HCT116 (cell line): ENCODE results near the gene RGS9BP. TPM values are rescaled to one million over a fixed set of nuclear protein-coding genes. Genes with fewer than 3 reads are reported as not detected.

Source experiments
- ATAC-seq: fragments of 200-7000 bp; cut with Tn5 transposase; 2 replicates; pipeline ENCODE4 v1.9.1; 2020; ENCODE audit warnings: mild to moderate bottlenecking, moderate library complexity
- BruUV-seq: library from RNA; stranded (reverse); fragments of 400-500 nt; replicated peaks from 2 replicates; lab custom pipeline; 2021; lab: Mats Ljungman, UMichigan
- CTCF ChIA-PET: fragments of 300-600 bp; sonication (Branson Sonifier 250); formaldehyde crosslinking; loops from one replicate; lab custom pipeline; 2021; ENCODE audit warnings: antibody characterized with exemption; lab: Charles Lee
- POLR2A ChIA-PET: fragments of 300-600, 350-600 bp; sonication (Branson Sonifier 250); formaldehyde crosslinking; loops from one replicate; lab custom pipeline; 2021; ENCODE audit warnings: antibody characterized with exemption; lab: Charles Lee
- RAD21 ChIA-PET, 2 experiments: fragments of 300-600 bp; sonication (Branson Sonifier 250); formaldehyde crosslinking; loops; one replicate each; lab custom pipeline; 2023; ENCODE audit warnings: low total read pairs in 2 of 2; ENCODE audit not compliant: uncharacterized antibody in 2 of 2, unreplicated experiment in 2 of 2, low non-redundant PET in 1 of 2; lab: Charles Lee
- DNase-seq: peaks from one replicate; pipeline ENCODE4 v3.0.0-alpha.2; 2010; ENCODE audit warnings: low read depth, low spot score
- H2AFZ ChIP-seq: fragments of 200-600 bp; shearing (Covaris generic), sonication (generic); 2 replicates; pipeline ENCODE4 v1.6.1; 2017; ENCODE audit warnings: low read depth, mixed run types, mixed read lengths, antibody characterized with exemption, low read length; ENCODE audit not compliant: poor library complexity, severe bottlenecking
- H3K27ac ChIP-seq: 2 replicates; pipeline ENCODE4 v1.5.1; 2012; ENCODE audit warnings: low read depth, low read length
- H3K27me3 ChIP-seq: fragments of 200-600 bp; sonication (generic); 2 replicates; pipeline ENCODE4 v1.6.1; 2016; ENCODE audit warnings: mixed run types, low read length, mixed read lengths; ENCODE audit not compliant: insufficient read depth
- H3K36me3 ChIP-seq, 2 experiments: fragments of 200-500 bp in 1 of 2; fragments of 200-600 bp in 1 of 2; sonication (Bioruptor generic) in 1 of 2; sonication (generic) in 1 of 2; 2 replicates each; pipeline versions ENCODE4 v1.5.1 to v1.6.1; 2014 to 2016; ENCODE audit warnings: low read length in 2 of 2, inconsistent platforms in 1 of 2, mixed read lengths in 1 of 2, mixed run types in 1 of 2; ENCODE audit not compliant: insufficient read depth in 2 of 2, control insufficient read depth in 1 of 2
- H3K4me1 ChIP-seq, 2 experiments: fragments of 200-600 bp in 1 of 2; sonication (generic) in 1 of 2; 2 replicates each; pipeline versions ENCODE4 v1.5.1 to v1.6.1; 2012 to 2017; ENCODE audit warnings: low read length in 2 of 2, inconsistent platforms in 1 of 2, mild to moderate bottlenecking in 1 of 2, mixed read lengths in 1 of 2, mixed run types in 1 of 2, moderate library complexity in 1 of 2; ENCODE audit not compliant: insufficient read depth in 2 of 2, control insufficient read depth in 1 of 2
- H3K4me2 ChIP-seq: fragments of 200-600 bp; sonication (generic); 2 replicates; pipeline ENCODE4 v1.6.1; 2017; ENCODE audit warnings: mixed run types, low read length, mixed read lengths
- H3K4me3 ChIP-seq, 2 experiments: fragments of 200-600 bp in 1 of 2; sonication (generic) in 1 of 2; replicated peaks in 1 of 2; 2 replicates each; pipeline ENCODE4 v1.5.1; 2011 to 2016; ENCODE audit warnings: low read length in 2 of 2, control low read depth in 1 of 2, low read depth in 1 of 2, mild to moderate bottlenecking in 1 of 2, mixed read lengths in 1 of 2, mixed run types in 1 of 2
- H3K79me2 ChIP-seq: fragments of 200-600 bp; sonication (generic); 2 replicates; pipeline ENCODE4 v1.6.1; 2017; ENCODE audit warnings: mild to moderate bottlenecking, mixed run types, low read length, moderate library complexity, mixed read lengths; ENCODE audit not compliant: insufficient read depth
- H3K9ac ChIP-seq: fragments of 200-600 bp; sonication (generic); 2 replicates; pipeline ENCODE4 v1.6.1; 2016; ENCODE audit warnings: low read length, mixed read lengths
- H3K9me2 ChIP-seq: fragments of 200-600 bp; sonication (generic), shearing (Covaris generic); 2 replicates; pipeline ENCODE4 v1.6.1; 2017; ENCODE audit warnings: mixed run types, mild to moderate bottlenecking, moderate library complexity; ENCODE audit not compliant: insufficient read depth
- H3K9me3 ChIP-seq, 2 experiments: fragments of 200-500 bp in 1 of 2; fragments of 200-600 bp in 1 of 2; sonication (Bioruptor generic) in 1 of 2; sonication (generic) in 1 of 2; 2 replicates each; pipeline ENCODE4 v1.6.1; 2014 to 2017; ENCODE audit warnings: low read length in 2 of 2, mixed read lengths in 2 of 2, inconsistent platforms in 1 of 2, low read depth in 1 of 2, mild to moderate bottlenecking in 1 of 2, mixed run types in 1 of 2, moderate library complexity in 1 of 2; ENCODE audit not compliant: control insufficient read depth in 1 of 2, insufficient read depth in 1 of 2
- H4K20me1 ChIP-seq: fragments of 200-600 bp; sonication (generic), shearing (Covaris generic); 2 replicates; pipeline ENCODE4 v1.6.1; 2017; ENCODE audit warnings: mixed run types, mild to moderate bottlenecking, moderate library complexity; ENCODE audit not compliant: insufficient read depth
- ATF3 ChIP-seq: IDR thresholded peaks from 2 replicates; pipeline ENCODE4 v1.6.1; 2012
- CEBPB ChIP-seq: IDR thresholded peaks from 2 replicates; pipeline ENCODE4 v1.6.1; 2012; ENCODE audit warnings: low read depth
- EZH2 ChIP-seq: fragments of 200-600 bp; sonication (generic); IDR thresholded peaks from 2 replicates; pipeline ENCODE4 v1.6.1; 2017; ENCODE audit warnings: antibody characterized with exemption, mixed run types
- EZH2phosphoT487 ChIP-seq: fragments of 200-600 bp; IDR thresholded peaks from 2 replicates; pipeline ENCODE4 v1.6.1; 2018; ENCODE audit warnings: antibody characterized with exemption, borderline replicate concordance
- JUND ChIP-seq: IDR thresholded peaks from 2 replicates; pipeline ENCODE4 v1.6.1; 2012
- POLR2AphosphoS5 ChIP-seq: IDR thresholded peaks from 2 replicates; pipeline ENCODE4 v1.6.1; 2011; ENCODE audit warnings: mild to moderate bottlenecking, low read depth, low read length, moderate library complexity
- SRF ChIP-seq: IDR thresholded peaks from 2 replicates; pipeline ENCODE4 v1.6.1; 2012; ENCODE audit warnings: low read depth
- TCF7L2 ChIP-seq: IDR thresholded peaks from 2 replicates; pipeline ENCODE4 v1.7.0; 2011; ENCODE audit warnings: borderline replicate concordance, inconsistent platforms; ENCODE audit not compliant: insufficient read depth, insufficient read length; ENCODE audit errors: extremely low read depth
- YY1 ChIP-seq: IDR thresholded peaks from 2 replicates; pipeline ENCODE4 v1.6.1; 2011; ENCODE audit warnings: low read length, low read depth, moderate library complexity, mild to moderate bottlenecking; ENCODE audit not compliant: insufficient replicate concordance; ENCODE audit errors: extremely low read depth
- ZNF274 ChIP-seq: fragments of 200-500 bp; sonication (Bioruptor generic); IDR thresholded peaks from 2 replicates; pipeline ENCODE4 v1.6.1; 2014; ENCODE audit warnings: mild to moderate bottlenecking, low read depth, low read length, inconsistent platforms
- intact Hi-C: fragments of 100-400 bp; cut with micrococcal nuclease; formaldehyde crosslinking; loops from 2 replicates; pipeline ENCODE4 v1.10.0; 2022
- total RNA-seq: library from RNA; stranded (reverse); gene quantifications from one replicate; pipeline ENCODE4 v1.2.1, GENCODE V29; 2021; ENCODE audit not compliant: unreplicated experiment
- TF ChIP-seq, protein P1 (sequence below): IDR thresholded peaks from 2 replicates; pipeline ENCODE4 v1.6.1; 2012; ENCODE audit warnings: low read depth

Gene RGS9BP
- total RNA-seq, 1 experiment from 2014 or later, result 0.54 TPM

- TF ChIP-seq, protein P1, sequence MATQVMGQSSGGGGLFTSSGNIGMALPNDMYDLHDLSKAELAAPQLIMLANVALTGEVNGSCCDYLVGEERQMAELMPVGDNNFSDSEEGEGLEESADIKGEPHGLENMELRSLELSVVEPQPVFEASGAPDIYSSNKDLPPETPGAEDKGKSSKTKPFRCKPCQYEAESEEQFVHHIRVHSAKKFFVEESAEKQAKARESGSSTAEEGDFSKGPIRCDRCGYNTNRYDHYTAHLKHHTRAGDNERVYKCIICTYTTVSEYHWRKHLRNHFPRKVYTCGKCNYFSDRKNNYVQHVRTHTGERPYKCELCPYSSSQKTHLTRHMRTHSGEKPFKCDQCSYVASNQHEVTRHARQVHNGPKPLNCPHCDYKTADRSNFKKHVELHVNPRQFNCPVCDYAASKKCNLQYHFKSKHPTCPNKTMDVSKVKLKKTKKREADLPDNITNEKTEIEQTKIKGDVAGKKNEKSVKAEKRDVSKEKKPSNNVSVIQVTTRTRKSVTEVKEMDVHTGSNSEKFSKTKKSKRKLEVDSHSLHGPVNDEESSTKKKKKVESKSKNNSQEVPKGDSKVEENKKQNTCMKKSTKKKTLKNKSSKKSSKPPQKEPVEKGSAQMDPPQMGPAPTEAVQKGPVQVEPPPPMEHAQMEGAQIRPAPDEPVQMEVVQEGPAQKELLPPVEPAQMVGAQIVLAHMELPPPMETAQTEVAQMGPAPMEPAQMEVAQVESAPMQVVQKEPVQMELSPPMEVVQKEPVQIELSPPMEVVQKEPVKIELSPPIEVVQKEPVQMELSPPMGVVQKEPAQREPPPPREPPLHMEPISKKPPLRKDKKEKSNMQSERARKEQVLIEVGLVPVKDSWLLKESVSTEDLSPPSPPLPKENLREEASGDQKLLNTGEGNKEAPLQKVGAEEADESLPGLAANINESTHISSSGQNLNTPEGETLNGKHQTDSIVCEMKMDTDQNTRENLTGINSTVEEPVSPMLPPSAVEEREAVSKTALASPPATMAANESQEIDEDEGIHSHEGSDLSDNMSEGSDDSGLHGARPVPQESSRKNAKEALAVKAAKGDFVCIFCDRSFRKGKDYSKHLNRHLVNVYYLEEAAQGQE, result no peak
- TF ChIP-seq JUND (no peak), ATF3 (no peak), ZNF274 (no peak), TCF7L2 (no peak), CEBPB (no peak), POLR2AphosphoS5 (no peak), EZH2phosphoT487 (no peak), EZH2 (no peak)
- TF ChIP-seq, all 23 proteins: peak for 0
Measured at GRCh38 chr19:32669310-32669709, 6.3 kb upstream of the RGS9BP start (continued).

DNA sequence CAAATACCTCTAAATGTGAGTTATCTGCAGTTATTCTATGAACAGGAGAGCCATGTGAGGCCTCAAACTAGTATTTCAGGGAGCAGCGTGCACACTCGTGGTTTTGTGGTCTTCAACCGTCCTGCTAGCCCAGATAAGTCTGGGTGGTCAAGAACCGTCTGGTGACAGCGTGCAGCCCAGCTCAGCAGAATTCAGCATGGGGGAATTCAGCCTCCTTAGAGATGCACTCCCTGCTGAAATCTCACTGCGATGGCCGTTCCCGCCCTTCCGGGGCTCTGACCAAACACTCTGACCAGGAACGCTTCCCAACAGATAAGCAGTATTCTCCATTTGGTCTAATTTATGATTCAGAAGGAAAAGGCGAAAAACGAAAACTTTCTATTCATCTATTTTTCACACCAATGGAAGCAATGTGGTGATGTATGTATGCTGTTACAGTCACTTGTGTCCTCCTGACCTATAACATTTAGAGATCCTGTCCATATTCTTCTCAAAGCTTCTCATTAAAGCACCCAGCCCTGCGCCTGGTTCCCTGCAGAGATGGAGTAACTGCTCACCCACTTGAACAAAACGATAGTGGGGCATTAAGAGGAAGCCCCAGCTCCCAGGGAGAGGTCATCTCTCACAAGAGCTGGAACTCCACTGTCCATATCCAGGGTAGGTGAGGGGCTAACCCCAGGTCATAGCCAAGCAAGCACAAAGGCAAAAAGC is 3.6 kb upstream of the RGS9BP start:
- ChIA-PET RAD21 (no interaction called here), POLR2A (no interaction called here), CTCF (no interaction called here)
- no peaks in the 10 kb centered on the region for H3K9me2 ChIP-seq
- no peaks in the 10 kb centered on the region for H3K9me3 ChIP-seq
- TF ChIP-seq YY1, result no peak
- TF ChIP-seq ZNF274, result no peak
- TF ChIP-seq SRF, result no peak
- no peak for TF ChIP-seq TCF7L2
- peaks cover 73% of the 10 kb centered on the region for H3K79me2 ChIP-seq
- peaks cover 18 to 27% of the 10 kb centered on the region in 2 experiments for H3K4me1 ChIP-seq
- no peak overlapping the region for H3K4me3 ChIP-seq
- intact Hi-C loops, result no loop called here
- H3K9ac ChIP-seq, result no peak overlapping the region
- no peaks in the 10 kb centered on the region for H3K27me3 ChIP-seq
- no TSS peak for BruUV-seq
- no peaks in the 10 kb centered on the region for H4K20me1 ChIP-seq
- H2AFZ ChIP-seq, result no peak overlapping the region
- no peak for DNase-seq
- no peak for ATAC-seq
- H3K4me2 ChIP-seq, result no peak overlapping the region
- H3K27ac ChIP-seq, result no peak overlapping the region
- 0 out of 4 replicates have a peak, but pooled peaks cover 0 to 4% of the 10 kb centered on the region in 2 experiments for H3K36me3 ChIP-seq
